ENCODE results near the gene GNG10.
"Not testable (repeated sequence)": the region's sequence is repeated elsewhere in the genome, so short reads cannot be mapped to it uniquely, and the experiment has no call there.

Gene GNG10

DNA sequence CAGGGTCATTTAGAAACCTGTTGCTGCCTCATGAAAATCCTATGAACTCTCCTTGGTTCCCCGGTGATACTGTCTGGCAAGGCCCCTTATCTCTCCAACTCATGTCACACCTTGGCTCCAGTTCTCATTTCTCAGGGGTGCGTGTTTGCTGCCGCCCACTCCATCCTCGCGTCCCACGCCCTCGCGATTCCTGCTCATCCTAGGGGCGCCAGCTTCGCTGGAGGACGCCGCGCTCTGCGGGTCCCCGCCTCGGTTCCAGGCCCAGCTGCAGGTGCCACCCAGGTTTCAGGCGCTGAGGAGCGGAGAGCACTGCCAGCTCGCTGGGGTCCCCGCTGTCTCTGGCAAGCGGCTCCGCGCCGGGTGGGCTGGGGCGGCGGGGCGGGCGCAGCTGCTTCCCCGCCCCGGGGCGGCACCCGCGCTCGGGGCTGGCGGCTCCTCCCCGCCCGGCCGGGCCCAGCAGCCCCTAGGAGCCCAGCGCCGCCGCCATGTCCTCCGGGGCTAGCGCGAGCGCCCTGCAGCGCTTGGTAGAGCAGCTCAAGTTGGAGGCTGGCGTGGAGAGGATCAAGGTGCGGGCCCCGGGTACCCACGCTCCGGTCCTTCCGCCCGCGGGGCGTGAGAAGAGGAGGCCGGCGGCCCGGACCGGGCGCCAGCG is at the start of gene GNG10:
TSS of gene GNG10 (plus strand) at position 456 of the 652 bp plus-strand sequence. CDS start at position 486, 30 bp downstream.
- peak in 46 of 51 donors; percentile 7 to 86 (median 44) for DNase-seq

DNA sequence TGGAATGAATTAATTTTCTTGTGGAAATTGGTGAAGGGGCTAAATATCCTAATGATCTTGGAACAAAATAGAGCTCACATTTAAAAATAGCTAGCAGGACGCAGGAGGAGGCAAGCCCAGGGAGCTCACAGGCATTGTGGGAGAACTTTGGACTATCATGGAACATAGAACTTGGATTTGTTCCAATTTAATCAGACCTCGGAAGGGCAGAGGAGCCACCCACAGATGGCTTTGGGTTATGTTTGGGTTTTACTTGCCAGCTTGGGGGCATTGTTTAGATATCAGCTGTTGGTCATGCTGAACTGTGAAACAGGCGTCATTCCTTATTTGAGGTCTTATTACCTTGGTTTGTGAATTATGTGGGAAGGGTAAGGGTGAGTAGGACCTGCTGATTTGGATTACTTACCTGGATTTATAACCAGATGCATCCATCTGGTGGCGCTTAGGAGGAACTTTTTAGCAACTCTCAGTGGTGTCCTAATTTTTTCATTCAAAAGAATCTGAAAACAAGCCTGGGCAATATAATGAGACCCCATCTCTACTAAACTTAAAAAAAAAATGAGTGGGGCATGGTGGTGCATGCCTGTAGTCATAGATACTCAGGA is 47.9 kb upstream of the GNG10 start:
- no peak for DNase-seq

DNA sequence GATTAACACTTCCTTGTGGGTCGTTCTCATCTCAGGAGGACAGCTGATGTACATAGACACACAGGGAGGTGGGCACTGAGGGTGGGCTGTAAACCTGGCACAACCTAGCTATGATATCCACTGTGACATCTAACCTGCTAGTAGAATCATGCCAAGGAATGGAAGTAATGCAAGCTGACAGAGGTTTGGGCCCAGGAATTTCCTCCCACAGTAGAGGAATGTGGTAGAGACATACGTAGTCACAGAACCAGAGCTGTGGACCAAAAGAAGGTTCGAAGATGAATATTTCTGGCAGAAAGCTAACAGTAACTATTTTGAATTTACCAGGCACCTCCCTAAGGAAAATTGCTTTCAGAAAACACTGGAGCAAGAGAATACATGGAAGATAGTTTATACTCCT is 45.5 kb upstream of the GNG10 start:
- DNase-seq: no peak

DNA sequence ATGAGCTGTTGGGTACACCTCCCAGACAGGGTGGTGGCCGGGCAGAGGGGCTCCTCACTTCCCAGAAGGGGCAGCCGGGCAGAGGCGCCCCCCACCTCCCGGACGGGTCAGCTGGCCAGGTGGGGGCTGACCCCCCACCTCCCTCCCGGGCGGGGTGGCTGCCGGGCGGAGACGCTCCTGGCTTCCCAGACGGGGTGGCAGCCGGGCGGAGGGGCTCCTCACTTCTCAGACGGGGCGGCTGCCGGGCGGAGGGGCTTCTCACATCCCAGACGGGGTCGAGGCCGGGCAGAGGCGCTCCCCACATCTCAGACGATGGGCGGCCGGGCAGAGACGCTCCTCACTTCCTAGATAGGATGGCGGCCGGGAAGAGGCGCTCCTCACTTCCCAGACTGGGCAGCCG is 44.1 kb upstream of the GNG10 start:
- DNase-seq: not testable (repeated sequence)

DNA sequence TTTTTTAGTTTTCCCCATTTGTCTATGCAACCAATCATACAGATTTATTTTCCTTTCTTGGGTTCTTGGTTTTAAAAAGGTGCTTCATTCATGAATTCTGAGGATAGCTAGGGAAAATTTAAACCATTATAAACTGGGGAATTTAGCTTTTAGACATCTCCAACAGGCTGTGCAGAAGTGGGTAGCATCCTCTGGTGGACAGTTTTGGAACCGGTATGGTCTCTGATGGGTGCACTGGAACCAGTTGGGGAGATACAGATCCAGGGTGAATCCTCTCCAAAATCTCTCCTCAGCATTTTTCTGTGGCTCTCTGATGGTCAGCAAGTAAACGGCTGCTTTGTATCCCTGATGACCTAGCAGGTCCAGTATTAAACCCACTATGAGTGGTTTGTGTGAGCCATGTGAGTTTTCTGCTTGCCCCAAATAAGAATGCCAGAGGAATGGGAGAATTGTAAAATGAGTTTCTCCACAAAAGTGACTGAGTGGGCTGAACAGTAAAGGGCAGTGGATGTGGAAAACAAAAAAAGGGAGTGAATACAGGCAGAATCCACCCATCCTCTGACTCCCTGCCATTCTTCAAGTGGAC is 39.4 kb upstream of the GNG10 start:
- DNase-seq: peak in 20 of 51 donors; percentile 0 to 42 (median 11)

DNA sequence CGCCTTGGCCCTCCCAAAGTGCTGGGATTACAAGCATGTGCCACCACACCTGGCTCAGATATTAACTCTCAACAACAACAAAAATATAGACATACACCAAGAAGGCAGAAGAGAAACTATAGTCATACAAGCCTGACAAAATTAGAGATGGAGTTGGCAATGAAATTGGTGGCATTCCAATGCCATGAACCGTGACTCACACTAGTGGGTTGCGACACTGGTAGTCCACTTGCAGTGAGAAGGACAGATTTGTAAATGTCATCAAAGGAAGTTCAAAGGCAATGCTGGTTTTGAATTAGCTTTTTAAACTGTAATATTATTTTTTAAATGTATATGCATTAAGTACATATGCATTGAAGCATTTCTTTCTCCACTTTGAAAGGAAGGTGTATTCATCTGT is 38.8 kb upstream of the GNG10 start:
- no peak for DNase-seq

DNA sequence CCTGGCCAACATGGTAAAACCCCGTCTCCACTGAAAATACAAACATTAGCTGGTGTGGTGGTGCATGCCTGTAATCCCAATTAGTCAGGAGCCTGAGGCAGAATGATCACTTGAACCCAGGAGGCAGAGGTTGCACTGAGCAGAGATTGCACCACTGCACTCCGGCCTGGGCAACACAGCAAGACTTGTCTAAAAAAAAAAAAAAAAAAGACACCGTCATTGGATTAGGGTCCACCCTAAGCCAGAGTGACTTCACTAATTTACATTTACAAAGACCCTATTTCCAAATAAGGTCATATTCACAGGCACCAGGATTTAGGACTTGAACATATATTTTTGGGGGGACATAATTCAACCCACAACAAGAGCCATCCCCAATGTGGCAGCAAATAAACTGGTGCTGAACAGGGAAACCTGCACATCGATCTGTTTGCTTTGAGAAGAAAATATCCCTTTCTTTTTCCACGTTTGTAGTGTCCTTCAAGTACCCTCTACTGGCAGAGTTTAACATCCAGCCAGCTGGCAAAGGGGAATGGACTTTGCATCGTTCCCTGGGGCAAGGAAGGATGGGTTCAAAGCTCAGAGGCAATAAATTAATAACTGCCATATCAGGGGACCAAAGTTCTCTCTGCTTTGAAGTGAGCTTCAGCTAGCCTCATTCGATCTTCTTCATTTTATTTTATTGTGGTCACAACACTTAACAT is 34.0 kb upstream of the GNG10 start:
- no peak for DNase-seq

DNA sequence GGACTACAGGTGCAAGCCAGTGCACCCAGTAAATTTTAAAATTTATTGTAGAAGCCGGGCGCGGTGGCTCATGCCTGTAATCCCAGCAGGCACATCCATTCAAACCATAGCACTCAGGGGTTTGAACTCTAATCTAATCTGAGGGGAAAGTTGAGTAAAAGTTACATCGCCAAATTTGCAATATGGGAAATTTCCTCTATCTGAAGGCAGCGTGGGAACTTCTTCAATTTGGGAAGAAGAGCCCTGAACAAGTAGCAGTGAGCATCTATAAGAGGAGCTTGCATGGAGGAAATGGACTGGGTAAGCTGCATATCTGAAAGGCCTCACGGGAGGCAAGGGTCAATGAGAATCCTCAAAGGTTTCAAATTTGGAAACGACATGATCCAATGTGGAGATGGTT is 33.0 kb upstream of the GNG10 start:
- DNase-seq: no peak

DNA sequence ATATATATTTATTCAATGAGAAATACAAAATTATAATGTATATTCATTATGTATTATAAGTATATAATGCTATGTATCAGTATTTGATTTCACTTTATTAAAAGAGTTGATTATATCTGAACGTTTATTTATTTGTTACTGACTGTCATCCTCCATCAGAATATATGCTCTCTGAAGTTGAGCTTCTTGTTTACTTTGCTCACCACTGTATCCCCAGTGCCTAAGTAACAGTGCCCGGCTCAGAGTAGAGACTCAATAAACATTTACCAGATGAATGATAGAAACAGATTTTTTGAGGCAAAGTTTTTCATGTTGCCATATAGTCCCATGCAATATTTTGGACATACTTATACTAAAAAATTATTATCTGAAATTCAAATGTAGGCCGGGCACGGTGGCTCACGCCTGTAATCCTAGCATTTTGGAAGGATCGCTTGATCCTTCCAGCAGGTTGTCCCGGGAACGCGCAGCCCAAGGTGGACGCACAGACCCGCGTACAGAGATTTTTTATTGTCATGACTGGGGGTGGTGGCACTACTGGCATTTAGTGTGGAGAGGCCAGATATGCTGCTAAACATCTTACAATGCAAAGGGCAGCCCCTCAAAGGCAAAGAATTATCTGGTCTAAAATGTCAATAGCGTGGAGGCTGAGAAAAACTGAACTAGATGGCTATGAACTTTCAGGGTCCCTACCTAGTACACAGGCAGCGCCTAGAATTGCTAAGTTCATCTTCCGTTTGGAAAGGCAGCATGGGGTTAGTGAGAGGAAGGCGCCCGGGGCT is 31.0 kb upstream of the GNG10 start:
- DNase-seq: peak in 3 of 51 donors; percentile 25 to 54 (median 43)

DNA sequence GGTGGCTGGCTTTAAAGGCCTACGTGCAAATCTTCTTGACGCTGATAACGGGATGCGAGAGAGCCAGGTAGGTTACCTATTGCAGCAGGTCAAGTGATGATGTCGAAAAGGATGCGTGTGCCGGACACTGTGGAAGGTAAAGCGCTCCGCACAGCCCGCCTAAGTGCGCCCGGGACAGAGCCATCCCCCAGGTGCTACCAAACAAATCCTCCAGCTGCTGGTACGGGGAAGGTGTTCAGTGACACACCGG is 30.5 kb upstream of the GNG10 start:
- DNase-seq: peak in 1 of 51 donors; percentile 78

DNA sequence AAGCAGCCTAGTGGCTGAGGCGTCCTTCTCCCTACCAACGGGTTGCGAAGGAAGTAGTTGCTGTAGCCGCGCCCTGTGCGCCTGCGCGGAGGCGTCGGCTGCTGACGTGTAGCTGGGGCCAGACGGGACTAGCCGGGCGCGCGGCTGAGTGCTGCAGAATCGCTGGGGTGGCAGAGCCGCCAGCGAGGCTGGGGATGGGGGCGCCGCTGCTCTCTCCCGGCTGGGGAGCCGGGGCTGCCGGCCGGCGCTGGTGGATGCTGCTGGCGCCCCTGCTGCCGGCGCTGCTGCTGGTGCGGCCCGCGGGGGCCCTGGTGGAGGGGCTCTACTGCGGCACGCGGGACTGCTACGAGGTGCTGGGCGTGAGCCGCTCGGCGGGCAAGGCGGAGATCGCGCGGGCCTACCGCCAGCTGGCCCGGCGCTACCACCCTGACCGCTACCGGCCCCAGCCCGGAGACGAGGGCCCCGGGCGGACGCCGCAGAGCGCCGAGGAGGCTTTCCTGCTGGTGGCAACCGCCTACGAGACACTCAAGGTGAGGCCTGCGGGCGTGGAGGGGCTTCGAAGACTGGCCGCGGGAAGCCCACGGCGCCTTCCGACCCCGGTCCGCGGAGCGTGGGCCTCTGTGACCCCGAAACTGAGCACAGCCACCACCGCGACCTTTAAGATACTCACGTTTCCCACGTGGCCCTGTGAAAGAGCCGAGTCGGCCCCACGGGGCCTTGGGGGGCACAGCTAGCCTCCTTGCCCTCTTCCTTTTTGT is 30.0 kb upstream of the GNG10 start, which contains the start of gene DNAJC25:
TSS of gene DNAJC25 (plus strand) at position 121 of the 758 bp plus-strand sequence. CDS start at position 195, 74 bp downstream.
- DNase-seq: peak; percentile 60 to 98 (median 95)

DNA sequence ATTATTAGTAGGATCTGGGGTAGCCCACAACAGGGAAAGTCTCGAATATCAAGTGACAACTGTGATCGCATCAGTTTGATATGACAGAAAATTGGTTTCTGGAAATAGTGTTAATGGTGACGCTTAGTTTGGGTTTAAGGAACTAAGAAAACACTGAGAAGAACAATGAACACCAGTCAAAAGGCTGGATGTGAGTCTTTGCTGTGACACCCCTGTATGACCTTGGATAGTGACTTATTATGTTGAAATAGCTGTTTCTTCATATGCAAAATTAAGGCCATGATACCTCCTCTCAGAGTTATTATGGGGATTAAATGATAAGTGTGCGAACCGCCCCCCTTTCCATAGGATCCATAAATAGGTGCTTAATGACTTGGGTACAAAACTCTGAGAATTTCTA is 29.3 kb upstream of the GNG10 start:
- no peak for DNase-seq

DNA sequence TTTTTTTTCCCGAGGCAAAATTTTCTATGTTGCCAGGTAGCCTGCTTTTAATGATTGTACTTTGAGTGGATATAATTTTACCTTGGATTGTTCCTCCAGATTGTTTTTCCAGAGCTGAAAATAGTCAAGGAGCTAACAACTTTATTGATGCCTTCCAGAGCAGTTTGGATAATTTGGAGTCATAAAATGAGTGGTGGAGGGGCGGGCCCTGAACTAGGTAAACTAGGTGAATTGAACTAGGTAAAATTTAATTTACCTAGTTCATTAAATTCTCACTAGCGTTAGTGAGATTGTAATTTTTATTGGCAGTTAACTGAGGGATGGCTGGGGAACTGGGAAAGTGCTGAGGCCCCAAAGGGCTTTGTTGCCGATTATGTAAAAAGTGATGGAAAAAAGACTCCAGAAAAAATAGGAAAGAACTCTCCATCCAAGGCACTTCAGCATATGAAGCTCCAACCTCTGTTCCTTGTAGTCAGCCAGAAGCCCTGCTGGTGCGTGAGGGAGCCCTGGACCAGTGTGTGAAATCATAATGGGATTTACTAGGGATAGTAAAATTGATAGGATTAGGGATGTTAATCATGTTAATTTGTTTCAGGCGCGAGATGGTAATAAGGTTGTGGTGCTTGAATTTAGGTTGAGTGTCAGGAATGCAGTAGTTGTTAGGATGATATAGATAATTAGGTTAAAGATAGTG is 28.6 kb upstream of the GNG10 start:
- no peak for DNase-seq

DNA sequence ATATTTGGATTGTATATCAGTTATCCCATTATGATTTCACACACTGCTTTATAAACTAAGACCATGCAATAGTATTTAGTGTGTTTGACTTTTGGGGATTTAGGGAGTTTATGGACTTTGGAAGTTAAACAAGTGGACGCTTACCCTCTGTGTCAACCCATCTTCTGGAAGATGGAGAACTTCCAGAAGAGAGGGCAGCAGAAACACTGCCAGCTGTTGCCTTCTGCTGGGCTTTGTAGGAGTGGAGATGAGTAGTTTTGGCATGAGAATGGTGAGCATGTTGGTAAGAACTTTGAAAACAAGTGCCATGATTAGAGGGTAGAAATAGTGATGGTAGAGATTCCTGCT is 28.0 kb upstream of the GNG10 start:
- DNase-seq: no peak

DNA sequence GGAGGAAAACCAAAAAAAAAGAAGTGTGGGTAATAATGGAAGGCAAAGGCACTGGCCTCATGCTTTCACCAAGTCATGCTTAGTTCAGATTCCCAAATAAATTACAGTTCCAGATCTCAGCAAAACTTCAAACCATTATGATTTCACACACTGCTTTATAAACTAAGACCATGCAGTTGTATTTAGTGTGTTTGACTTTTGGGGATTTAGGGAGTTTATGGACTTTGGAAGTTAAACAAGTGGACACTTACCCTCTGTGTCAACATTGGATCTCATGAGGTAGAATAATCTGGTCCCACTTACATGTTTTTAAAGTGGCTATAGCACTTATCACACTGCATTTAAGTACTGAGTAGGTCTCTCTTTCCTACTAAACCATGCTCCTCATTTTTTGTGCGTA is 26.5 kb upstream of the GNG10 start:
- no peak for DNase-seq

DNA sequence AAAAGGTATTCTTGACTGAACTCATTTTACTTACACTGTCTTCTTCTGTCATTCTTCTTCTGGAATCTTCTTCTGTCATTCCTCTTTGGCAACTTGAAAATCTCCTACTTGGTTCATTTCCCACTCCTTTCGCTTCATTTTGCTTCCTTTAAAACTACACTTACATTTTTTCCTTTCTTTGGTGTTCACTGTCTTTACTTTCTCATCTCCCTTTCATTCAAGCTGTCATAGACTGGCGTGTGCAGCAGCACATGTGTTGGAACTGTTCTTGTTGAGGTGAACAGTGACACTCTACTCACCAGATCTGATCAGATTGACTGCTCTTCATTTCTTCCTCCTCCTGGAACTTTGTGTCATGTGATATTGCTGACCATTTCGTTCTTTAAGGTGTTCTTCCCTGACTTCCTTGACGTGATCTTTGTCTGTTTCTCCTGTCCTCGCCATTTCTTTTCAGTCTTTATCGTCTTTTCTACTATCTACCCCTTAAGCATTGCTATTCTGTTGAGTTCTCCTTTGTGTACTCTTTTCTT is 23.9 kb upstream of the GNG10 start:
- no peak for DNase-seq

DNA sequence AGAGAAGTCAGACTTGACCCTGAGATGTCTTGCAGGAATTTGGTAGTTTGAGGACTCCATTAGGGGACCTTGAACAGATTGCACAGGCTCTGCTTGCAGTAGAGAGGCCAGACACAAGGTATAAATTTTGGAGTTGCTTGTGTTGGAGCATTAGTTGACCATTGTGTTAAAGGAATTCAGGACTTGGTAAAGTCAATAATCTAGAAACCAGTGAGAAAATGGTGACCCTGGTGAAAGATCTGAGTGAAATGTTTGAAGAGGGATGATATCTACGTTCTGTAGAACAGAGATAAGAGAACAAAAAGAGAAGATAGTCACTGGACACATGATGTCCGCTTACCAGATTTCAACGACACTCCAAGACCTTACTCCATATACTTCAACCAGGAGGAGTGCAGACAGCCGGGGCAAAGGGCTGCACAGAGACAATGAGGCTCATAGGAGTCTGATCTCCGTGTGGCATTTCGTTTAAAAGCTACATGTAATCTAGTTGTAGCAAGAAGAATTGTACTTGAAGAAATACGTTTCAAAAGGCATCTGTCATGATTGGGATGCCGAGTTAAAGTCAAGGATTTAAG is 17.1 kb upstream of the GNG10 start:
- no peak for DNase-seq

DNA sequence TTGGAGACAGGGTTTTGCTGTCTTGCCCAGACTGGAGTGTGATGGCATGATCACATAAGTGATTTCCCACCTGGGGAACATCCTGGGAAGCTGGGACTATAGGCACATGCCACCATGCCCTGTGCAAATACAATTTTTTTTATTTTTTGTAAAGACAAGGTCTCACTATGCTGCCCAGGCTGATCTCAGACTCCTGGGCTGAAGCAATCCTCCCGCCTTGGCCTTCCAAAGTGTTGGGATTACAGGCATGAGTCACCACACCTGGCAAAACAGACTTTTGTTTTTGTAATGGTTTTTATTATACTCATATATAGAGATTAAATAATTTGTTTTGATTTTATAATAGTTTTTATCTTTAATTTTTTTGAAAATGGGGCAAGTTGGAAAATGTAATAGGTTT is 15.6 kb upstream of the GNG10 start:
- DNase-seq: no peak

DNA sequence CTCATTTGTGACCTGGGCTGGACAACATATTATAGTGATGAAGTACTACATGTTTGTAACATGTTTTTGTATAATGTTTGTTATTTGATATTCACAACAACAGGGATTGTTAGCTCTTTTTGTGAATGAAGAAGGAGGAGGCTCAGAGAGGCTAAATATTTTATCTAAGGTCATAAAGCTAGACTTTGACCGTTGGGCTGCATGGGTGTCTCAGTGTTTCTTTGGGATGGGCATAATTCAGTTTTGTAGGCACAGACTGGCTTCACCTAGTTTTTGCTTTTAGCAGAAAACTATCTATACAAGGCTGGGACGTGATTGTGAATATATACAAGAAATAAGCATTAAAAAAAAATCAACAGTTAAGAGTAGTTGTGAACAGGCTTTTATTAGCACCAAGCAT is 15.0 kb upstream of the GNG10 start:
- DNase-seq: no peak

DNA sequence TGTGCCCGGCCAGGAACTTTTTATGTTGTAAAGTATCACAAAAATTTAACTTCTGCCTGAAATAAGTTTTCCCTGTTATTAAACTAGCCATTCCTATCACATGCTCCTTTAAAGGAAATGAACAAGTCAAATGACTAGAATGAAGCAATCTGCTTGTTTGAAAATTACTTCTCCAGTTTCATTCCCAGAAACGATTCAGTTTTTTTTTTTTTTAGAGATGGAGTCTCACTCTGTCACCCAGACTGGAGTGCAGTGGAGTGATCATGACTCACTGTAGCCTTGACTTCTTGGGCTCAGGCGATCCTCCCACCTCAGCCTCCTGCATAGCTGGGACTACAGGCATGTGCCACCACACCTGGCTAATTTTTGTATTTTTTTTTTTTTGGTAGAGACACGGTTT is 13.3 kb upstream of the GNG10 start:
- no peak for DNase-seq
